BJ (cell line): ENCODE measurements around the gene HHAT. TPM values are rescaled to one million over a fixed set of nuclear protein-coding genes. Genes with fewer than 3 reads are reported as not detected.
"Not testable (repeated sequence)": the region's sequence is repeated elsewhere in the genome, so short reads cannot be mapped to it uniquely, and the experiment has no call there.

Experiments
- CTCF ChIA-PET: fragments of 350-600 bp; formaldehyde crosslinking; extraction: SDS; loops from one replicate; lab custom pipeline; 2021; ENCODE audit warnings: antibody characterized with exemption, inconsistent platforms; lab: Yijun Ruan, JAX
- POLR2A ChIA-PET: fragments of 300-600 bp; sonication (Branson Sonifier 250); formaldehyde crosslinking; extraction: SDS; loops from one replicate; lab custom pipeline; 2021; ENCODE audit warnings: antibody characterized with exemption; lab: Charles Lee
- DNase-seq: peaks from one replicate; pipeline ENCODE4 v3.0.0-alpha.2; 2011; ENCODE audit warnings: low read depth
- H3K27me3 ChIP-seq: 2 replicates; pipeline ENCODE4 v1.6.0; 2011; ENCODE audit warnings: low read length; ENCODE audit not compliant: control insufficient read depth, insufficient read depth
- H3K36me3 ChIP-seq: 2 replicates; pipeline ENCODE4 v1.5.1; 2011; ENCODE audit warnings: low read length; ENCODE audit not compliant: control insufficient read depth, insufficient read depth
- H3K4me3 ChIP-seq: 2 replicates; pipeline ENCODE4 v1.5.1; 2011; ENCODE audit warnings: low read depth, mild to moderate bottlenecking, control low read depth, low read length
- polyA plus RNA-seq: library from polyadenylated mRNA; depleted of rRNA; stranded (reverse); fragments of >200 nt; gene quantifications from 2 replicates; pipeline ENCODE4 v1.2.3, GENCODE V29; 2011
- TF ChIP-seq, protein P1 (sequence below): IDR thresholded peaks from 2 replicates; pipeline ENCODE4 v1.5.1; 2011; ENCODE audit warnings: low read depth, mild to moderate bottlenecking, control low read depth, inconsistent platforms, low read length, moderate library complexity; ENCODE audit not compliant: insufficient read depth

Gene HHAT
- polyA plus RNA-seq, 1 experiment: 6.6 TPM

DNA sequence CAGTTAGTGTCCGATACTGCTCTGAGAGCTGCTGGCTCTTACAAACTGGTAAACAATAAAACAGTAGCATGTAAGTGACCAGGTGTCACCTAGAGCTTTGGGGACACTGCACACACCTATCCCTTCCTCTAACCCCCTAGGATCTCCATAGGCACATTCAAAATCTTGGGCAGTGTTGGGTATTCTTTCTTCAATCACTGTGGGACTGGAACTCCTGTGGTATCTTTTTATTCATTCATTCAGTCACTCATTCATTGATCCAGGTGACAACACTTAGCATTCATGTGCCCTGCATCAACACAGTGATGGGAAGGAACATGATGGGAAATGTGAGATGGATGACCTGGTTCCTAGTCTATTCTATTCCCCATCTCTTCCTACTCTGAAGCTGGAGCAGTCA lies 73.9 kb downstream of the HHAT start:
- no peaks in the 10 kb centered on the region; the same call in 1 of the 2 replicates for H3K27me3 ChIP-seq
- TF ChIP-seq, protein P1, sequence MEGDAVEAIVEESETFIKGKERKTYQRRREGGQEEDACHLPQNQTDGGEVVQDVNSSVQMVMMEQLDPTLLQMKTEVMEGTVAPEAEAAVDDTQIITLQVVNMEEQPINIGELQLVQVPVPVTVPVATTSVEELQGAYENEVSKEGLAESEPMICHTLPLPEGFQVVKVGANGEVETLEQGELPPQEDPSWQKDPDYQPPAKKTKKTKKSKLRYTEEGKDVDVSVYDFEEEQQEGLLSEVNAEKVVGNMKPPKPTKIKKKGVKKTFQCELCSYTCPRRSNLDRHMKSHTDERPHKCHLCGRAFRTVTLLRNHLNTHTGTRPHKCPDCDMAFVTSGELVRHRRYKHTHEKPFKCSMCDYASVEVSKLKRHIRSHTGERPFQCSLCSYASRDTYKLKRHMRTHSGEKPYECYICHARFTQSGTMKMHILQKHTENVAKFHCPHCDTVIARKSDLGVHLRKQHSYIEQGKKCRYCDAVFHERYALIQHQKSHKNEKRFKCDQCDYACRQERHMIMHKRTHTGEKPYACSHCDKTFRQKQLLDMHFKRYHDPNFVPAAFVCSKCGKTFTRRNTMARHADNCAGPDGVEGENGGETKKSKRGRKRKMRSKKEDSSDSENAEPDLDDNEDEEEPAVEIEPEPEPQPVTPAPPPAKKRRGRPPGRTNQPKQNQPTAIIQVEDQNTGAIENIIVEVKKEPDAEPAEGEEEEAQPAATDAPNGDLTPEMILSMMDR: no peak
- no peaks in the 10 kb centered on the region for H3K36me3 ChIP-seq
- H3K4me3 ChIP-seq: no peak overlapping the region
- ChIA-PET CTCF (interaction anchor here (0.7 to 16.3 kb wide), 11 partner anchors 13 to 732 kb away, joined by 3 to 287 read pairs (median 6); partner anchors contain the start of gene KCNH1), POLR2A (interaction anchor here (0.6 kb wide), 1 partner anchor 42 kb away, joined by 3 read pairs; no protein-coding TSS in a partner anchor)
- no peak for DNase-seq

DNA sequence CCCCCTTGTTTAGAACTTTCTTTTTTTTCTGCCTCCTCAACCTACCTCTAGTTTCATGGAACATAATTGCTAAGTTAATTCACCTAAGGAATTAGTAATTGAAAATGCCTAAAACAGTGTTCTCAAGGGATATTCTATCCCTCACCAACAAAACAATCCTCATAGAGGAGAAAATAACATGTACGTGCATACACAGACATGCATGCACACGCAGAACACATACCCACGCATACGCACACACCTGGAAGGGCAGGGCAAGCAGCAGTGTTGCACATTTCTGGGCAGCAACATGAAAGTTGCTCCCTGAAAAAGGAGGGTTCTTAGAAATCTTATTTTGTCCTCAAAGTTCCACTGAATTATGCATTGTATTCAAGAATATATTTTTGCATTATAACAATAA lies 76.6 kb downstream of the HHAT start:
- CTCF ChIA-PET: interaction anchor here (0.7 to 16.3 kb wide), 7 partner anchors 9 to 730 kb away, joined by 3 to 287 read pairs (median 8); partner anchors contain the start of gene KCNH1
- TF ChIP-seq, protein P1: no peak

GRCh38 chr1:210406341-210406740 lies 77.6 kb downstream of the HHAT start:
- H3K27me3 ChIP-seq, H3K36me3 ChIP-seq, DNase-seq, H3K4me3 ChIP-seq: not testable (repeated sequence)
- CTCF ChIA-PET: interaction anchor here (0.7 to 16.3 kb wide), 16 partner anchors 10 to 739 kb away, joined by 3 to 287 read pairs (median 4); partner anchors contain the start of gene KCNH1
- POLR2A ChIA-PET: interaction anchor here (0.7 kb wide), 1 partner anchor 79 kb away, joined by 3 read pairs; no protein-coding TSS in a partner anchor

More for the DNA sequence above, 76.6 kb downstream of the HHAT start:
- POLR2A ChIA-PET: interaction anchor here (0.6 kb wide), 1 partner anchor 391 kb away, joined by 3 read pairs; no protein-coding TSS in a partner anchor
- Histone ChIP-seq H3K27me3 (no peaks in the 10 kb centered on the region; the same call in 1 of the 2 replicates), H3K4me3 (no peak overlapping the region), H3K36me3 (no peaks in the 10 kb centered on the region)
- DNase-seq: no peak

DNA sequence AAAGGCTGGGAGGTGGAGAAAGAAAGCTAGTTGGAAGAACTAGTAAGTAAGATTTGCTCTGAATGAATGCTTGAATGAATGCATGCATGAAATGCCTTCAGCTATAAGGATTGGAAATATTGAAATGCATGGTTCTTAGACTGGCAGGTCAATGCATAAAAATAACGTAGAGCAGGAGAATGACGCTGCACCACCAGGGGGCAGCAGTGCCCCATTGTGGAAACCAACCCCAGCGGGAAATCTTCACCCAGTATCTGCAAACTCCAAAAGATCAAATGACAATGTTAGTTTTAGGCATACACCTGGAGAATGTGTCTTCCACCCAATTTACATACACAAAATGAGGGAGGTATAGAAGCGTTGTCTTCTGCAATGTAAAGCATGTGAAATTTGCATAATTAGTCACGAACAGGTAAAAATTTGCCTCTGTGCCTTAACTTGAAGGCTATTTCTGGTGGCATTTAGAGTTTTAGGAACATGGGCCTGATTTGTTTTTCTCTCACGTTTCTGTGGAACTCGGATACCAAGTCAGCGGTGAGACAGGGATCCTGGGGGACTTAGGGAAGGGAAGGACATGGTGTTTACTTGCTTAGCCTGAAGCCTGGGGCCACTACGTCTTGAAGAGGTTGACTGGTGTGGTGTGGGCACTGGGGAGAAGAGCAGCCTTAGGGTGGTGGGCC lies 78.6 kb downstream of the HHAT start:
- ChIA-PET POLR2A (no interaction called here), CTCF (interaction anchor here (0.6 to 16.3 kb wide), 22 partner anchors 9 to 738 kb away, joined by 3 to 287 read pairs (median 4); partner anchors contain the start of gene KCNH1)
- H3K36me3 ChIP-seq: no peaks in the 10 kb centered on the region
- no peaks in the 10 kb centered on the region; the same call in 1 of the 2 replicates for H3K27me3 ChIP-seq
- DNase-seq: no peak
- H3K4me3 ChIP-seq: no peak overlapping the region
- TF ChIP-seq, protein P1: peak; percentile 96

DNA sequence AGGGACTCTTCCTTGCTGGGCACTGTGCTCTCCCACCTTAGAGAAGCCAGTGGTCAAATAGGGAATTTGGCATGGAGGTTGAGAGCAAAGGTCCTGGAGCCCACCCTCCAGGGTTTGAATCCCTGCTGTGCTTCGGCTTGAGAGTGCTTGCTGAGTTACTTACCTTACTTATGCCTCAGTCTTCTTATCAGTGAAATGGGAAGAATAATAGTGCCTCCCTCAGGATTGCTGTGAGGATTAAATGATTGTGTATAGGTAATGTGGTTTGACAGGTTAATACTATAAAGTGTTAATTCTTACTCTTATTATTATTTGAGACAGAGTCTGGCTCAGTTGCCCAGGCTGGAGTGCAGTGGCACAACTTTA lies 79.2 kb downstream of the HHAT start:
- ChIA-PET CTCF (interaction anchor here (0.6 to 14.0 kb wide), 7 partner anchors 14 to 727 kb away, joined by 3 to 227 read pairs (median 10); partner anchors contain the start of gene KCNH1), POLR2A (no interaction called here)
- TF ChIP-seq, protein P1: no peak
- H3K27me3 ChIP-seq: no peaks in the 10 kb centered on the region; the same call in 1 of the 2 replicates
- no peak overlapping the region for H3K4me3 ChIP-seq
- DNase-seq: no peak
- 0 out of 2 replicates have a peak, but pooled peaks cover 1% of the 10 kb centered on the region for H3K36me3 ChIP-seq
